HG03135 (cell line): ENCODE data around the gene DARS2.
"Not testable (repeated sequence)": the region's sequence is repeated elsewhere in the genome, so short reads cannot be mapped to it uniquely, and the experiment has no call there.

Source experiments
- ATAC-seq: cut with Tn5 transposase; IDR thresholded peaks from one replicate; pipeline ENCODE4 v1.9.1; 2021; ENCODE audit warnings: mild to moderate bottlenecking, moderate library complexity; ENCODE audit not compliant: unreplicated experiment

Gene DARS2

DNA sequence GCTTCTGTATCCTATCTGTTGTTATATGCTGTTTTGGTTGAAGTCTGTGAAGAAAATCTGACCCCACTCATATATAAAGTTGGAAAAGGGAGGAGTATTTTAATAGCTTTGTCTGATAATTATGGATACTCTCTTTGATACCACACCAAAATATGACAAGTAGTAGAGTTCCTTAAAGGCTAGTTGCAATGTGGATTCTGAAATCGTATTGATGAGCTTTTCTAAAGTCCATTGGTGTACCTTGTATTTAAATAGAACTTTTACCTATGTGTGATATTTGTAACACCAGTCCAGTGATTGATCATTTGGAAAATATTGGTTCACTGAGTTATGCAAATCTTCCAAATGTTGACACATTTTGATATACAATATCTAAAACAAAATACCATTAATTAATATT, 35.6 kb downstream of the DARS2 start:
- ATAC-seq = no peak

DNA sequence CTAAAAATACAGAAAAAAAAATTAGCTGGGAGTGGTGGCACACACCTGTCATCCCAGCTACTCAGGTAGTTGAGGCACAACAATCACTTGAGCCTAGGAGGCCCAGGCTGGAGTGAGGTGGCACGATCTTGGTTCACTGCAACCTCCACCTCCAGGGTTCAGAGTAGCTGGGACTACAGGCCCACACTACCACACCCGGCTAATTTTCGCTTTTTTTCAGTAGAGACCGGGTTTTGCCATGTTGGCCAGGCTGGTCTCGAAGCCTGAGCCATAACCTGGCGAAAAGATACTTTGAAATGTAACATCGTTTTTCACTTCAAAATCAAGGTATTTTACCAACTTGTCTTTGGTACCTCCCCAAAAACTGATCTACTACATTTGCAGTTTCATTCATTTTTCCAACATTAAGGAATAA, 37.3 kb downstream of the DARS2 start:
- ATAC-seq = no peak

DNA sequence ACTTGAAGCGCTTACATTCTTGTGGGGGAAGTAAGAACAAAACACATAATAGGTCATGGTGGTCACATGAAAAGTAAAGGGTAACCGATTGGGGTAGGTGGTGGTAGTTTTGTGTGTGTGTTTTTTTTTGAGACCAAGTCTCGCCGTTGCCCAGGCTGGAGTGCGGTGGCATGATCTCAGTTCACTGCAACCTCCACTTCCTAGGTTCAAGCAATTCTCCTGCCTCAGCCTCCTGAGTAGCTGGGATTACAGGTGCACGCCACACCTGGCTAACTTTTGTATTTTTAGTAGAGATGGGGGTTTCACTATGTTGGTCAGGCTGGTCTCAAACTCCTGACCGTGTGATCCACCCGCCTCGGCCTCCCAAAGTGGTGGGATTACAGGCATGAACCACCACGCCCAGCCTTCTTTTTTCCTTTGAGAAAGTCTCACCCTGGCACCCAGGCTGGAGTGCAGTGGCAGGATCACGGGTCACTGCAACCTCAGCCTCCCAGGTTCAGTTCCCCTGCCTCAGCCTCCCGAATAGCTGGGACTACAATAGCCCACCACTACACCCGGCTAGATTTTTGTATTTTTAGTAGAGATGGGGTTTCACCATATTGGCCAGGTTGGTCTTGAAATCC, 37.8 kb downstream of the DARS2 start:
- not testable (repeated sequence) for ATAC-seq

DNA sequence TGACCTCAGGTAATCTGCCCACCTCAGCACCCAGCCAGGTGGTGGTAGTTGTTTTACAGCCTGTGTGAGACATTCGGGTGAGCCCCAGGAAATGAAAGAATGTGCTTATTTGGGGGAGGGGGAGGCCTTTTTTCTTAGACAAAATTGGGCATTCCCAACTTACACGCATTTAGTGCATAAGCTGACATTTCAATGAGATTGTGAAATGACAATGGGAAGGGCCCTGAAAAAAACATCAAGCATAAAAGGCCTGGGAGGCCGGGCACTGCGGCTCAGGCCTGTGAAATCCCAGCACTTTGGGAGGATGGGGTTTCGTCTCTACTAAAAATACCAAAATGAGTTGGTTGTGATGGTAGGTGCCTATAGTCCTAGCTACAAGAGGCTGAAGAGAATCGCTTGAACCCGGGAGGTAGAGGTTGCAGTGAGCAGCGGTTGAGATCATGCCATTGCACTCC, 38.3 kb downstream of the DARS2 start:
- ATAC-seq = no peak

DNA sequence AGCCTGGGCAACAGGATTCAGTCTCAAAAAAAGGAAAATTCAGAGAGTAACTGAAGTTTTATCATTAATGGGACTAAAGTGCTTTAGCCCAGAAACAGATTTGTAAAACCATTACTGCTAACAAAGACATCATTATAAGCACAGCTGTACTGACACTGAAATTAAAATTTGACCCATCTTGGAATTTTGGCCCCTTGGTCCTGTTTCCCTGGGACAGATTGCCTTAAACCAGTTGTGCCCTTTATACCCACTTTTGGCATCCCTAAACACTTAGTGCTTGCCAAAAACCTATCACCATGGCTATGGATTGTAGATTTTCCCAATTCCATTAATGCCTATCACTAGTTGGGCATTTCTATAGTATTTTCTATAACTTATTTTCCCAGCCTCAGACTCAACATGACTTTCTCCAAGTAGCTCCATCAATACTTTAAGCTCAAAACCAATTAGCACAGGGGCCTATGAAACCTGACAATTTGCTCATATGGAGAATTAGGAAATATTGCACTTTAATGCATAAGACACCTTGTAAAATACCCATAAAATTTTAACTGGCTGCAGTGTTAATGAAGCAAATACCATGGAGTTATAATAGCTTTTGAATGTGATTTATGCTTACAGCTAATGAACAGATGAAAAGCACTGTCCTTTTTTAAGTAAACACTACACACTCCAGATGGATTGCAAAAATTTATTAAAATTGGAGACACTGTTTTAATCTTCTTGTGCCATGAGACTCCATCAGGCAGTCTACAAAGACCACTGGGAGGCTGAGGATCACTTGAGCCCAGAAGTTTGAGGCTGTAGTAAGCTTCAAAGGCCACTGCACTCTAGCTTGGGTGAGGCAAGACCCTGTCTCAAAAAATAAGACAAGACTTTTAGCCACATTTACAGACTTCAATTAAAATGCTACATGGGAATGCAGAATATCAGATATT, 39.0 kb downstream of the DARS2 start:
- no peak for ATAC-seq

DNA sequence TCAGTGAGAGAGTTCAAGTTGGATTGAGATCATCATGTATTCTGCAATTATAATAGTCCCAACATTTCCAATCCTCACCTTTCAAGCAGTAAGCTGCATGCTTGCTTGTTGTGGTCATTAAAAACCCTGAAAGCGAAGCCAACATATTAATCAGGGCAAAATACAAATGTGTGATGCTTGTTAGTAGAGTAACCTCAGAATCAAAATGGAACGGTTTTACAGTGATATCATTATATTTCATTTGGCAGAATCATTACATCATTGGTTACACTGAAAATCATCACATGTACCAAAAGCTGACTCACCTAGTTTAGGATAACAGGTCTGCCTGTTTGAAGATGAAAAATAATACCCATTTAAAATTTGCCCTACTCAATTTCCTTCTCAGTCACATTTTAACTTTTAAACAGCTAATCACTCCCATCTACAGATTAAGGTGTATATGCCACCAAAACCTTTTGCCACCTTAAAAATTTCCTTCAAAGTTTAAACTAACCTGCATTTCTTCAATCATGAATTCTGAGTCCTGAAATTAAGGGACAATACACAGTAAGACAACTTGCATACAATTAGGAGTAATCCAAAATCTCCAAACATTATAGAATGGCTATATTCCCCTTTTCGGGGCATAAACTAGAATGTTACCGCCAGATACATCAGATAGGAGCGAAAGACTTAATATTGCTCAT, 39.9 kb downstream of the DARS2 start:
- no peak for ATAC-seq

DNA sequence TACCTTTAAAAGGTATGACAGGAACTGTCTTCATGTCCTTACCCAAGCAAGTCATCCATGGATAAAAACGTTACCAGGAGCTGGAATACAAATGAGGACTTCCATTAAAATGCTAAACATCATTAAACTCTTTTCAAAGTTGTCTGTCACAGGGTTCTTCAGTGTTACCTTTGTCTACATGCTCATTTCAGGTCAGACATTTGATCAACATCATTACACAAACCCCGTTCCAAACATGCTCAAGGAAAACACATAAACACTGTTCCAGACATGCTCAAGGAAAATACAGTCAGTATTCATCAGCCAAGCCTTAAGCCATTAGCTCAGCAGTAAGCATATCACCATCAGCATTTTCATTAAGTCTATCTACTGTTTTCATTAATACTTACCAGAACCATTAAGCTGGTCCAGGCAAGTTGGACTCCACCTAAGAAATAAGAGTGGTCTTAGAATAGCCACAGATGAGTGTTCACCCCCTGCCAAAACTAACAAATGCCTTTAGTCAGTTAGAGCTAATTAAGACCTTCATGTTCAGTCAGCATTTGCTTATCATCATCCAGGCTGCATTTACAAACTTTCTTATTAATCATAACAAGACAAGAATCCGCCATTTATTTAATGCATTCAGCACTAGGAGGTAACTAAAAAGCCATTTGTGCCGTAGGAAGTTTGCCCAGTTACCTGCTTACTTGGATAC, 41.1 kb downstream of the DARS2 start:
- ATAC-seq = no peak

DNA sequence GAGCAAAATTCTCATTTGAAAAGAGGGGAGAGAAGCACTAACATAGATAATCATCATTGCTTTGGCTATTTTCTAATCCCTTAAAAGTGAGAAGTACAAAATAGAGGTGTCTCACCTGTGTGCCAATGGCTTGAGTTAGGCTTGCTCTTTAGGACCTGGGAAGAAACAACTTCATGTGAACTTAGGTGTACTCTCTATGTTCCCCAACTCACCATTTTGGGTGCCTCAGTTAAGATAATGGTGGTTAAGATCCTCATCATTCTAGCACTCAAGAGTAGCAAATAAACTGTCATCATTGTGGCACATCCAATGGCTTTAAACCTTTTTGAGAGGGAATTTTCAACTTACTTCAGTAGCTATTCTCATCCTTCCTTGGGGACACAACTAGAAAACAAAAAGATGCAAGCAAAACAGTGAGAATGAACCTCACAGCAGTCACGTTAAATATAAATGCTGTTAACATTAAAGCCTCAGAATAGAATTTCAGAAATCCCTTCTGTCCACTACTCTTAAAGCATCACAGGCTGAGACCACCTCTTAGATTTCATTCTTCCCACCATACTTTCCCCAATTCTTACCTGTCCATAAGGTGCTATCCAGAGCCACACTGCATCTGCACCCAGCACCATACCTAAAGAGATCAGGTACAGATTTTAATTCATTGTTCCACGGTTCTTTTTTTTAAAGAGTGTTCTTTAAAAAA, 42.1 kb downstream of the DARS2 start:
- ATAC-seq = no peak

DNA sequence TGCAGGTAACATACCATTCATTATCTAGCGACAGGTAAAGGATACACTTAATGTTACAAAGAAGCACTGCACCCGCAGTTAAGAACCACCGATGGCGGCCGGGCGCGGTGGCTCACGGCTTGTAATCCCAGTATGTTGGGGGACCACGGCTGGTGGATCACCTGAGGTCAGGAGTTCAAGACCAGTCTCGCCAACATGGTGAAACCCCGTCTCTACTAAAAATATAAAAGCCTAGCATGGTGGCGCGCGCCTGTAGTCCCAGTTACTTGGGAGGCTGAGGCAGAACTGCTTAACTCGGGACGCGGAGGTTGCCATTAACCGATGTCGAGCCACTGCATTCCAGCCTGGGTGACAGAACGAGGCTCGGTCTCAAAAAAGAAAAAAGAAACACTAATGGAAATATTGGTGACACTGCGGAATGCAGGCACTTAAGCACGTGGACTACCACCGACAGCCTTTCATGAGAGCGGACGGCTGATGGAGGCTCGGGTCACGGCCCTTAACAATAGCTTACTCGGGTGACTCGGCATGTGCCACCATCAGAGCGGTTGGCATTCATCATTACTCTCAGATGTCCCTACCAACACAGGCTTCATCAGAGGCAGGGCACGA, 42.8 kb downstream of the DARS2 start:
- ATAC-seq = no peak

DNA sequence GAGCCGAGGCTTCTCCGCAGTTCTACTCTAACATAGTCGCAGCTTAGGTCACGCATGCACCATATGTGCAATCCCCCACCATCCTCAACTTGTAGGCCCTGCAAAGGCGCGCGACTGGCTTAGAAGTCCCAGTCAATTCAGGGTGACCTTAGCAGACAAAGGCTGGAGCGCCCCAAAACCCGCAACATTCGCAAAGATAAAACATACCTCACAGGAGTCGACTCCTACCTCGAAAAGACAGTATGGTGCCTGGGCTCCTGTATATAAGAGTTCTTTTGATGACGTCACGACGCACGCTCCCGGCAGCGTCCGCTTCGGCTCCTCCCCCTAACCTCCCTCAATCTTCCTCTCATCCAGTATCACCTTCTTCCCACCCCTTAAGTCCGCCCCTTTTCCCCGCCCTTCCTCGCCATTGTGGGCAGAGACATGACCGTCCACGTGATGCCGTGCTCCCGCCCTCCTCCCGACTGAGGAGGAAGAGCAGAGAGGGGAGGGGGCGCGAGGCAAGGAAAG, 43.3 kb downstream of the DARS2 start, which contains the start of gene GAS5:
TSS of gene GAS5 (minus strand) at position 237 of the 513 bp plus-strand sequence.
- peak; percentile 75 for ATAC-seq

DNA sequence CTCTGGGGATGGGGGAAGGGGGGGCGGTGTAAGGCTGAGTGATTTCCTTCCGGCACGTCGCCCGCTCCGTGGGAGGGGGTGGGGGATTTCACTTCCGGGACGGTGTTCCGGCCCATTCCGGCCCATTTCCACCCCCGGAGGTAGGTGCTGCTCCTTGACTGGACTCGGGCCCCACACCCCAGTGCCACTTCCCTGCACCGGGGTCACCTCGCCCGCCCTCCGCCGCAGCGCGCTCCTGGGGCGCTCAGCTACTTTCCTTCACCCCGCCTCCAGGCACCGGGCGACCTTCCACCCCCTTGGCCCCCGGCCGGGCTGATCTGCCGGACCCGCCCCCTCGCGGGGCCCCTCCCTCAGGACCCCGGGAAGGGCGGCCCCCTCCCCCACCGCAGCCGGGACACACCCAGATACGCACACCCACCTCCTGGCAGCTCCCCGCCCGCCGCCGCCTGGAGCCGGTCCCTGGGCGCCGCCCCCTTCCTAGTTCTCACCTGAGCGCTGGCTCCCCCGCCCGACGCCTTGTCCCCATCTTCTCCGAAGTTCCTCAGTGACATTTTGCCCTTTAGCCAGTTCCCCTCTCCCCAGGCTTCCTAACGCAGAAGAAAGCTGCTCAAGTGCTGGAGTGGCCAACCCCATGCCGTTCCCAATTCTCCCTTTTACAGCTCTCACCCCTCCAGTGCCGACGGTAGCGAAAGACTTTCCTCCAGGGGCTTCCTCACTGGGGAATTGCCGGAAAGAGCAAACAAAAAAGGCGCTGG, 44.0 kb downstream of the DARS2 start, which contains the start of gene ZBTB37:
TSS of gene ZBTB37 (plus strand) at position 115 of the 755 bp plus-strand sequence. CDS start 1,846 bp downstream, outside the sequence.
- ATAC-seq = peak; percentile 55

DNA sequence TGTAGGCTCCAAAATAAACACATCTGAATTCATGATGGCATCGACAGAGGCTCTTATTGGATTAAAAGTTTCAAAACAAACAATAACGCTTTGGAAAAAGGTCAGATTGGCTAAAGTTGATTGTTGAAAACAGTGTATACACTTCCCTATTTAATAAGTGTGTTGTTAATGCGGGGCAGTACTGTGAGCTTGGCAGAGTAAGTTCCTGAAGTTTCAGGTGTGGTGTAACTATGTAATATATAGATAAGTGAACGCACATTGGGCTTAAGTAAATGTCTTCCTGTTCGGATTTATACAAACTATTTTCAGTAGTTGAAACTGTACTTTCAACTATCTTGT, 44.5 kb downstream of the DARS2 start:
- no peak for ATAC-seq

DNA sequence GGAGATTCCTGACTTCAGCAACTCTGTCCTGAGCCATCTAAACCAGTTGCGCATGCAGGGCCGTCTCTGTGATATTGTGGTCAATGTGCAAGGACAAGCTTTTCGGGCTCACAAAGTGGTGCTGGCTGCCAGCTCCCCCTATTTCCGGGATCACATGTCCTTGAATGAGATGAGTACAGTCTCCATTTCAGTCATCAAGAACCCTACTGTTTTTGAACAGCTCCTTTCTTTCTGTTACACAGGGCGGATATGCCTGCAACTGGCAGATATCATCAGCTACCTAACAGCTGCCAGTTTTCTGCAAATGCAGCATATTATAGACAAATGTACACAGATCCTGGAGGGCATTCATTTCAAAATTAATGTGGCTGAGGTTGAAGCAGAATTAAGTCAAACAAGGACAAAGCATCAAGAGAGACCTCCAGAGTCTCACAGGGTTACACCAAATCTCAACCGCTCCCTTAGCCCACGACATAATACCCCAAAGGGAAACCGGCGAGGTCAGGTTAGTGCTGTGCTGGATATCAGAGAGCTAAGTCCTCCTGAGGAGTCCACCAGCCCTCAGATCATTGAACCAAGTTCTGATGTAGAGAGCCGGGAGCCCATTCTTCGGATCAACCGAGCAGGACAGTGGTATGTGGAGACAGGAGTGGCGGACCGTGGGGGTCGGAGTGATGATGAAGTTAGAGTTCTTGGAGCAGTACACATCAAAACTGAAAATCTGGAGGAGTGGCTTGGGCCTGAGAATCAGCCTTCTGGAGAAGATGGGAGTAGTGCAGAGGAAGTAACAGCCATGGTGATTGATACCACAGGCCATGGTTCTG, 46.0 kb downstream of the DARS2 start:
- no peak for ATAC-seq

DNA sequence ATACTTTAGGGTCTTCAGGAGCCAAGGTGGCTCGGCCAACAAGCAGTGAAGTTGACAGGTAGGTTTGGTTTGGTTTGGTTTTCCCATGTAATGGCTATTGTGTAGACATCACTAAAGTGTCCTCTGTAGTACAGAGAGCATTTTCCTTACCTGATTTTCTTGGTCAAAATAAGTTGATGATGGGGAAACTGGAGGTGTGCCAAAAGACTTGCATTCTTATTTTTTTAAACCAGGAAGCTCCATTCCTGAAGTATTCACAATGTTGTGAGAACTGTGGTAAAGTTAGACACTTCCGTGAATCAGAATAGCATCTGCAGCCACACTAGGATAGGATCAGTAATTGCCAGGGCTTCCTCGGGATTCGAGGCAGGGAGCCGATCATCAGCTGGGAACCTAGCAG, 46.6 kb downstream of the DARS2 start:
- no peak for ATAC-seq

DNA sequence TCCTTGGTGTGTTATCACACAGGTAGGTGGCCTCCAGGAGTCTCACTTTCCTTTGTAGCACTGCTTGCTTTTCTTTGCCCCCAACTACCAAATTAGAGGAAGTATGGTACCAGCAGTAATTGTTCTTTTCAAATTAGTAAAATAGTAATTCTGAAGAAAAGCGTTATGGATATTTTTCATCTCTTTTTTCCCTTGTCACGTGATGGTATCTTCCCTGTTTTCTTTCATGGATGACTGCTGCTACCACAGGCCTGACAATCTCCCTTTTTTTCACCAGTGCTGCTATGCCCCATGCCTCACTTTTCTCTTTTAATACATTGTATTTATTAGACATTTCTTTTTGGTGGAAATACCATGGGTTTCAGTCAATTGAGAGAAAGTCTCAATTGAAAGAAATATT, 47.0 kb downstream of the DARS2 start:
- no peak for ATAC-seq

DNA sequence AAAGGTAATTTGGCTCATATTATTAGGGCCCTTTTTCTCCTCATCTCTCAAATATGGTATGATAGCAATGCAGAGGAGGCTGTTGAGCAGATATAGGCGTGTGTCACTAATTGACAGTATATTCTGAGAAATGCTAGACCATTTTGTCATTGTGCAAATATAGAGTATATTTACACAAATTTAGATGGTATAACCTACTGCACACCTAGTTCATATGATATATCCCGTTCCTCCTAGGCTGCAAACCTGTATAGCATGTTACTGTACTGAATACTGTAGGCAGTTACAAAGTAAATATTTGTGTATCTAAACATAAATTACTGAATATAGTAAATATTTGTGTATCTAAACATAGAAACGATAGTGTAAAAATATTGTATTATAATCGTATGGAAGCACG, 52.3 kb downstream of the DARS2 start:
- ATAC-seq = no peak

DNA sequence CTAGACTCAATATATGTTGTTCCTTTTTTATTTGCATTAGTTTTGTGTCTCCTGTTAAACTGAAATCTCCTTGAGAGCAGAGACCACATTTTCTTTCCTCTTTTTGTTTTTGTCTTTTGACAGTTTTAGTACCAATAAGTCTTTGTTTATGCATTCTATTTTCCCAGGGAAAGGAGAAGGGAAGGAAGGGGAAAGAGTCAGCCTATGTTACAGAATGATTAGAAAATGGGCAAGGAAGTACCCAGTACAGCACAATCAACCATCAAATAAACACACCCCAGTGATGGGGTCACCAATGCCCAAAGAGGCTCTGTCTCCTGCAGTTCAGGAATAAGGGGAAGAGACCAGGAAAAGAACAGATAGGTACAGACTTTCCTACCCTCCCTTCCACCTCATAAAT, 53.8 kb downstream of the DARS2 start:
- ATAC-seq = no peak

DNA sequence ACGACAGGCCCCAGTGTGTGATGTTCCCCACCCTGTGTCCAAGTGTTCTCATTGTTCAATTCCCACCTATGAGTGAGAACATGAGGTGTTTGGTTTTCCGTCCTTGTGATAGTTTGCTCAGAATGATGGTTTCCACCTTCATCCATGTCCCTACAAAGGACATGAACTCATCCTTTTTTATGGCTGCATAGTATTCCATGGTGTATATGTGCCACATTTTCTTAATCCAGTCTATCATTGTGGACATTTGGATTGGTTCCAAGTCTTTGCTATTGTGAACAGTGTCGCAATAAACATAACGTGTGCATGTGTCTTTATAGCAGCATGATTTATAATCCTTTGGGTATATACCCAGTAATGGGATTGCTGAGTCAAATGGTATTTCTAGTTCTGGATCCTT, 56.6 kb downstream of the DARS2 start:
- not testable (repeated sequence) for ATAC-seq
